Measurements from ENCODE around the gene POMT2.
"Not testable (repeated sequence)": the region's sequence is repeated elsewhere in the genome, so short reads cannot be mapped to it uniquely, and the experiment has no call there.

POMT2 gene

DNA sequence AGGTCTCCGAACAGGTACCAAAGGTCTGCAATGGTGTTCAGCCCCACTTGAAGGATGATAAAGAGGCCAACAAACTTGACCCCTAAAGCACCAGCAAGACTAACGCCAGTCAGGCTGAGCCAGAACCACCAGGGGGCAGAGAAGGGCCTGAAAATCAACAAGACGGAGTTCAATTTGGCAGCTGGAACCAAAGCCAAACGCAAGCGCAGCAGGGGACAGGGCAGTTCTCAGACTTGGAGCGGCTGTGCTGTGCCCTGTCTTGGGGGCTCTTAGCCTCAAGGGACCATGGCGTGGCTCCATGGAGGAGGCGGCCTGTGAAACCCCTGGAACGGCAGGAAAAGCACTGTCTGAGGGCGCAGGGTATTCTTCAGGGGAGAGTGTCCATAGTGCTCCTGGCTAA is 19.6 kb downstream of the POMT2 start:
- DNase-seq (ENCODE audit: low read depth) = peak; percentile 46

GRCh38 chr14:77299771-77300170 is 20.9 kb downstream of the POMT2 start:
- no peak for DNase-seq (ENCODE audit: low read depth)

DNA sequence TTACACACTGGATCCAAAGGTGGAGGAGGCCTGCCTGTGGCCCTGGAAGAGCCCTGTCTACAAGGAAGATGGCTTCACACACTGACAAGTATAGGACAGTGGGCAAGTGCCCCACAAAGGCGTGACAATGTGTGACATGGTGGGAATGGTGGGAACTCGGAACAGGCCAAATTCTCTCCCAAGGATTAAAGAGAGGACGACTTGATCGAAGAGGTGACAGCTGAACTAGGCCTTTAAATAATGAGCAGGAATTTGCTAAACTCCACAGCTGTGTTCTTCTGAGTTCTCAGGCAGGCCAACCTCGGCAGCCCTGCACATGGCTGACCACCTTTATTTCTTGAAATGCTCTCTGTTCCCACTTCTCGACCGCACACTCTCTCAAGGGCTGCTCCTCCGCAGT is 23.8 kb downstream of the POMT2 start:
- DNase-seq (ENCODE audit: low read depth) = no peak

GRCh38 chr14:77296155-77296554 is 24.5 kb downstream of the POMT2 start:
- DNase-seq (ENCODE audit: low read depth) = no peak

DNA sequence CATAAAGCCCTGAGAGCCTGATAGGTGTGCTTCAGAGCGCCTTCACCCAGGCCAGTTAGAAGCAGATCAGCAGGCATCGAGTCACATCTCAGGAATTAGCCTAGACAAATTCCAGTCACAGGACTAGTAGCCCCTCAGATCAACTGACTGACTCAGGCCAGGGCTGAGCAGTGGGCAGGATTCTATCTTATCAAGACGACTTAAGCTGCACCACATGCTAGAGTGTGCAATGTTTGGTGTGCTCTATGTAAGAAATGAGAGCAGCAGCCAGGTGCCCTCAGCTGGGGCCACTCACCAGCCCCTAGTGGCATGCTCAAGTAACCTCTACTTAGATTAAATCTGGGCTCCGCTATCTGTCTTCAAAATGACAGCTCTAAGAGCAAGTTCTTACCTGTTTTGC is 30.0 kb downstream of the POMT2 start:
- DNase-seq (ENCODE audit: low read depth) = no peak

- DNase-seq (ENCODE audit: low read depth) = no peak
Observed at GRCh38 chr14:77286576-77286975, 34.1 kb downstream of the POMT2 start.

DNA sequence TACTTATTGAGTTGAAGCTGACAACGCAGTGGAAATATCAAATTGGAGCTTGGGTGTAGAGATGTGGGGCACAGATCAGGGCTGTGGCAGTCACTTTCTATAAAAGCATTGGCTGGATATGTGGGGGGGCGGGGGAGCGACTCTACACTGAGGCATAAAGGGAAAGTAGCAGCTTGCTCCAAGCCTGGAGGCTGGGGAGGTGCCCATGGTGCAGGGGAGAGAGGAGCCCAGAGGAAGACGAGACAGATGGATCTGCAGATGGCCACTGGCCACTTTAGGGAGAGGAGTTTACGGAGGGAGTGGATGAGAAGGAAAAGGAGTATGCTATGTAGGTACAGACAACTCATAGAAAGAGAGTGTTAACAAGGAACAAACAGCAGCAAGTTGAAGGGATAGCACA is 36.2 kb downstream of the POMT2 start:
- no peak for DNase-seq (ENCODE audit: low read depth)

DNA sequence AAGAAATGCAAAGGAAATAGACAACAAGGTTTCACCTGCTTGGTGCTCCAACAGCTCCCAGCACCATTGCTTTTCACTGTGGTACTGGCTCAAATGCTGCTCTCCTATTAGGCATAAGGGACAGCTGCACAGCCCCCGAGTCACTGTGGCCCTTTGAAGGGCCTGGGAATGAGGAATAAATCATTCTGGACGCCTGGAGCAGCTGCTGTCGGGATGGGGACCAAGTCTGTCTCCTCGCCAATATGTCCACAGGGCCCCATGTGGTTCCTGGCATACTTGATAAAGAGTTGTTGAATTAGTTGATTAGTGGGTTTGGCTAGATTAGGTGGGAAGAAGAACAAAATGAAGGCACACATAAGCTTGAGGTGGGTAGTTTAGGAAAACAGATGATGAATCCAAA is 36.6 kb downstream of the POMT2 start:
- DNase-seq (ENCODE audit: low read depth) = no peak

DNA sequence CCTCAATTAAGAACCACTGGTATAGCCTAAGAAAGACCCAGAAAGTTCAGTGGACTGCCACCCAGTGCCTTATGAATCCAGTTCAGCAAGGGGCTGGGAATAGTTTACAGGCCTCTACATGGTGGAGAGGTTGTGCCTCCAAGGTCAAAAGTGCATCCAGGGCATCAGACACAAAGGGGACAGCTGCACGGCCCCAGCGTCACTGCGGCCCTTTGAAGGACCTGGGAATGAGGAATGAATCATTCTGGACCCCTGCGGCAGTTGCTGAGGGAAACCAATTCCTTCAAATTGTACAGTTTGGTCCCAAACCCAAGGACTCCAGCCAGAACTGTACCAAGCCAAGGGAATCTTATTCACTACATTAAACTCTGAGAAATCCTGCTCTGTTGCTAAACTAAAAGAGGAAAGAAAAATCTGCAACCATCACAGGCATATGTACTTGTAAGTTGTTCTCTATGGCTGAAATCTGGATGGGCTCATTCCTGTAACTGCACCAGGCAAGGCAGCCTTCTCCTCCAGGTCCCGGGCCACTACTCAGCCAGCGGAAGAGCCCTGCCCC is 38.8 kb downstream of the POMT2 start:
- DNase-seq (ENCODE audit: low read depth) = no peak

- DNase-seq (ENCODE audit: low read depth) = not testable (repeated sequence)
Observed at GRCh38 chr14:77280921-77281320, 39.8 kb downstream of the POMT2 start.

- no peak for DNase-seq (ENCODE audit: low read depth)
Observed at GRCh38 chr14:77279719-77280118, 41.0 kb downstream of the POMT2 start.

DNA sequence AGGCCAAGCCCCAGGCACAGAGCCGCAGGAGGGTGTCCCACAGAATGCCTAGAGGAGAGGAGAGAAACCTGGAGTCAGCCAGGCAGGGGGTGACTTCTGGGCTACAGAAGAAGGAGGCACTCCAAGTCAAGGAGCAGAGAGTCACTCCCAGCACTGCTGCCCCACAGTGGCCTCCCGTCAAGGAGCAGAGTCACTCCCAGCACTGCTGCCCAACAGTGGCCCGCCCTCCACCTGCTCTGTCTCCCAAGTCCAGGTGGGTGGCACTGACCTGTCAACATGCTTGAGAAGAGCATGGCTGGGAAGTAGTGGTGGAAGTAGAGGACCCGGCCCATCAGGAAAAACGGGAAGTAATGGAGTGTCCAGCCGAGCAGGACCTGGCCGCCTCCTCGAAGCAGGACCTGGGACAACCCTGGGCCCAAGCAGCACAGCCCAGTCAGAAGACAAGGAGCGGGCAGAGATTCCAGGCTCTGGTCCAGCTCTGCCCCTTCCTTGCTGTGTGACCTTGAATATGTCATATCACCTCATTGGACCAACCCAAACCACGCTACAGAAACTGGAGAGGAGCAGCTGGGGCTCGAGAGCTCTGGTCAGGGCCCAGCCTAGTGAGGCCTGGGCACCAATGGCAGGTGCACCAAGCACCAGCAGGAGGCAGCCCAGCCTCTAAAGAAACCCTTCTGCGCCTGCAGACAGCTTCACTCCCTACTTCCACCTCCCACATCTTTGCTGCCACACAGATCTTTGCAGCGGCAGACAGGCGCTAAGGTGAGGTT is 42.0 kb downstream of the POMT2 start:
- no peak for DNase-seq (ENCODE audit: low read depth)

DNA sequence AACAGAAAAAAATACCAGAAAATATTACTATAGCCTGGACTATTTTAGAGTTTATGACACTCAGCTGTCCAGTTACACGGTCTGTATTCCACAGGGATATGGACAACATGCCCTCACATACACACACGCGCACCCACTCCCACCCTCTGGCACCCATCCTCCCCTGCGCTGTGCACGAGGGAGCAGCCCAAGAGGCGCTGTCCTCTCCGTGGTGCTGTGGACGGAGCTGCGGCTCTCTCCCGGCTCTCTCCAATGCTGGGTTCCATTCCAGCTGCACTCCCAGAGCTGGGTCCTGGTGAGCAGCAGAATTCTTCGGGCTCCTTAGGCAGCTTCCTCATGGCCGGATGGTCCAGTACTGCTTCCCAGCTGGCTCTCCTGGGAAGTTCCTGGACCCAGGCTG is 43.7 kb downstream of the POMT2 start:
- no peak for DNase-seq (ENCODE audit: low read depth)

GRCh38 chr14:77276295-77276935 is 44.3 kb downstream of the POMT2 start:
- DNase-seq (ENCODE audit: low read depth) = no peak

GRCh38 chr14:77275601-77276017 is 45.1 kb downstream of the POMT2 start:
- DNase-seq (ENCODE audit: low read depth) = no peak

- no peak for DNase-seq (ENCODE audit: low read depth)
Observed at GRCh38 chr14:77275041-77275580, 45.6 kb downstream of the POMT2 start.

DNA sequence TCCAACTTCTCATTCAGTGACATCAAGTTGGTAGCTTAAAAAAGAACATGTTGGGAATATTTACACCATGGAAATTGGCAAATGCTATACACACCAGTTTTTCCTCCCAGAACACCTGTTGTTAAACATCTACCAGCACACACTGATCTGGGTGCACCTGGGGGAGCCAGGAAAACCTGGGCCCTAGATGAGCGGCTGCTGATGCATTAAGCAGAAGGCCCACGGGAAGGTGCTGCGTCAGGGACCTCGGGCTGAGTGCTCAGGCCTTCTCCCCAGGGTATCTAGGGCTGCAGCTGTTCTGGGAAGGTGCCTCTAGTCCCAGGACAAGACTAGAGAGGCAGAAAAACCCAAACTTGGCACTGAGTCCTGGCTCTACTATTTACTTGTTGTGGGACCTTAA is 46.9 kb downstream of the POMT2 start:
- DNase-seq (ENCODE audit: low read depth) = no peak

DNA sequence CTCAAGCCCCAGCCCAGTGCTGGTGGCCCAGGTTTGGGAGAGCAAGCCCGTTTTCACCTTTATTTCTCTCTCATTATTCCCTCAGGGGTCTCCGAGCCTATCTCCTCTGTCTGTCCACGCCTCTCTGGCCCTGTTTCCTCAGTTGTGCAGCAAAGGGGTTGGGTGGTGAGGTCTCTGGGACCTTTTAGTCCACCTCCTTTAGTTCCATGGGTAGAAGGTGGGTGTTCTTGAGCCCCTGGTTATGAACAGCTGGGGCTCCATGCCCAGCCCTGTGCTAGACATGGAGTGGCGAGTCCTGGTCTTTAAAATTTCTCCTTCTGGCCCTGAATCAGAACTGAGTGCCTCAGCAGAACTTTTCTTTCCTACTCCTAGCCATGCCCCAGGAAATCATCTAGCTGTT is 48.4 kb downstream of the POMT2 start:
- DNase-seq (ENCODE audit: low read depth) = no peak

- DNase-seq (ENCODE audit: low read depth) = no peak
Observed at GRCh38 chr14:77271113-77271710, 49.5 kb downstream of the POMT2 start, which contains the start of gene NGB. TSS of gene NGB (minus strand) at chr14:77271206. CDS start at chr14:77270937, 269 bp downstream.

DNA sequence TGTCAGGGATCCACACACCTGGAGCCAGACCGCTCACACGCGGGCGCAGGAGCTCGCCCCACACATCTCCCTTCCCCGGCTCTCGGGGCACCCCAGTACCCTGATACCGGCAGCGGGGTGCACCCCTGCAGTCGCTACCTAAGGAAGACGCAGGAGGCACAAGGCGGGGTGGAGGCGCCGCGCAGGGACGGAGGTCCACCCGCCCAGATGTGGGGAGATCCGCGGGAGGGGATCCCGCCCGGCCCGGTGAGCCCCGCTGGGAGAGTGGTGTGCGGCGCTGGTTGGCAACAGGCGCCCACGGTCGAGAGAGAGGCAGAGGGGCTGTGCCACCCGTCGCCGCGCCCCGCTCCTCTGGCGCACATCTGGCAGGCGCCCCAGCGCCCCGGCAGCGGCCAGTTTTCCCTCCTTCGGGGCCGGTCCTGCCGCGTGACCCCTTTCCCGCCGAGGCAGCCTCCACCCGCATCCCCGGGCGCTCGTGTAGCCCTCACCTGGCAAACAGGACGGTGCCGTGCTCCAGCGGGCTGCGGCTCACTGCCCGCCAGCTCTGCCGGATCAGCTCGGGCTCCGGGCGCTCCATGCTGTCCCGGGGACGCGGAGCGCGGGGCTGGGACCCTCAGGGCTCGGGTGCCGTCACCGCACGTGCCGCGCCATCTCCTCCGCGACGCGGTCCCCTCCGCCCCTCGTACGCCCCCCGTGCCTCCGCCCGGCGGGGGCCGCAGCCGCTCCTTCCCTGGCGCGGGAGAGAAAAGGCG is 50.1 kb downstream of the POMT2 start:
- DNase-seq (ENCODE audit: low read depth) = no peak

GRCh38 chr14:77268989-77269600 is 51.6 kb downstream of the POMT2 start:
- no peak for DNase-seq (ENCODE audit: low read depth)
